Ascending aorta (tissue), 2 donors: ENCODE measurements around the gene ULK4. TPM values are rescaled to one million over a fixed set of nuclear protein-coding genes. Genes with fewer than 3 reads are reported as not detected.

Experiments used
- DNase-seq, 2 donors: peaks; one replicate each; pipeline ENCODE4 v3.0.0-alpha.2; 2019; ENCODE audit warnings: low spot score in 2 of 2
- H3K27ac ChIP-seq, 2 donors: fragments of 200-600 bp; sonication (generic); one replicate each; pipeline ENCODE4 v1.5.1; 2016 to 2017; ENCODE audit warnings: mild to moderate bottlenecking in 1 of 2
- H3K27me3 ChIP-seq: fragments of 200-600 bp; sonication (generic); one replicate; pipeline ENCODE4 v1.5.1; 2017
- H3K36me3 ChIP-seq, 2 donors: fragments of 200-600 bp; sonication (generic); one replicate each; pipeline ENCODE4 v1.5.1; 2016
- H3K4me1 ChIP-seq, 2 donors: fragments of 200-600 bp; sonication (generic); one replicate each; pipeline ENCODE4 v1.5.1; 2016 to 2017; ENCODE audit warnings: mild to moderate bottlenecking in 1 of 2
- H3K4me3 ChIP-seq, 2 donors: fragments of 200-600 bp; sonication (generic); one replicate each; pipeline ENCODE4 v1.5.1; 2016 to 2017; ENCODE audit warnings: mild to moderate bottlenecking in 1 of 2
- H3K9me3 ChIP-seq, 2 donors: fragments of 200-600 bp; sonication (generic); one replicate each; pipeline ENCODE4 v1.5.1; 2016
- intact Hi-C: fragments of 100-400 bp; cut with DNase I; formaldehyde crosslinking; loops from one replicate; pipeline ENCODE4 v1.15.1; 2023
- total RNA-seq: library from RNA; depleted of rRNA; stranded (reverse); fragments of >200 nt; gene quantifications from one replicate; pipeline ENCODE4 v1.1.0, GENCODE V29; 2016
- TF ChIP-seq, protein P1 (sequence below), 3 experiments: fragments of 200-600 bp in 2 of 3; fragments of 450-650 bp in 1 of 3; sonication (generic) in 2 of 3; IDR thresholded peaks; one replicate each; pipeline ENCODE4 v1.5.1; 2016 to 2019; ENCODE audit warnings: antibody characterized with exemption in 3 of 3, mild to moderate bottlenecking in 1 of 3, moderate library complexity in 1 of 3

The ULK4 gene
- total RNA-seq, 1 donor from 2014 or later: 4.2 TPM

GRCh38 chr3:41598402-41599126 lies 363.3 kb downstream of the ULK4 start:
- H3K36me3 ChIP-seq: no peaks in the 10 kb centered on the region
- no peaks in the 10 kb centered on the region for H3K4me1 ChIP-seq
- TF ChIP-seq, protein P1, sequence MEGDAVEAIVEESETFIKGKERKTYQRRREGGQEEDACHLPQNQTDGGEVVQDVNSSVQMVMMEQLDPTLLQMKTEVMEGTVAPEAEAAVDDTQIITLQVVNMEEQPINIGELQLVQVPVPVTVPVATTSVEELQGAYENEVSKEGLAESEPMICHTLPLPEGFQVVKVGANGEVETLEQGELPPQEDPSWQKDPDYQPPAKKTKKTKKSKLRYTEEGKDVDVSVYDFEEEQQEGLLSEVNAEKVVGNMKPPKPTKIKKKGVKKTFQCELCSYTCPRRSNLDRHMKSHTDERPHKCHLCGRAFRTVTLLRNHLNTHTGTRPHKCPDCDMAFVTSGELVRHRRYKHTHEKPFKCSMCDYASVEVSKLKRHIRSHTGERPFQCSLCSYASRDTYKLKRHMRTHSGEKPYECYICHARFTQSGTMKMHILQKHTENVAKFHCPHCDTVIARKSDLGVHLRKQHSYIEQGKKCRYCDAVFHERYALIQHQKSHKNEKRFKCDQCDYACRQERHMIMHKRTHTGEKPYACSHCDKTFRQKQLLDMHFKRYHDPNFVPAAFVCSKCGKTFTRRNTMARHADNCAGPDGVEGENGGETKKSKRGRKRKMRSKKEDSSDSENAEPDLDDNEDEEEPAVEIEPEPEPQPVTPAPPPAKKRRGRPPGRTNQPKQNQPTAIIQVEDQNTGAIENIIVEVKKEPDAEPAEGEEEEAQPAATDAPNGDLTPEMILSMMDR (IDR thresholded peaks at IDR 0.05): no peak
- DNase-seq: no peak
- no peak overlapping the region for H3K4me3 ChIP-seq
- intact Hi-C loops: no loop called here
- H3K27ac ChIP-seq: no peak overlapping the region
- H3K9me3 ChIP-seq: no peaks in the 10 kb centered on the region
- H3K27me3 ChIP-seq: no peaks in the 10 kb centered on the region

GRCh38 chr3:41593774-41594173 lies 368.1 kb downstream of the ULK4 start:
- H3K9me3 ChIP-seq: no peaks in the 10 kb centered on the region
- no peak overlapping the region for H3K4me3 ChIP-seq
- intact Hi-C loops: no loop called here
- H3K27me3 ChIP-seq: no peaks in the 10 kb centered on the region
- H3K36me3 ChIP-seq: no peaks in the 10 kb centered on the region
- no peaks in the 10 kb centered on the region for H3K4me1 ChIP-seq
- TF ChIP-seq, protein P1 (IDR thresholded peaks at IDR 0.05): no peak
- no peak for DNase-seq
- H3K27ac ChIP-seq: no peak overlapping the region

- intact Hi-C loops: no loop called here
- Histone ChIP-seq H3K4me1 (no peaks in the 10 kb centered on the region), H3K4me3 (no peak overlapping the region)
These were observed 369.0 kb downstream of the ULK4 start for GRCh38 chr3:41592753-41593510.

DNA sequence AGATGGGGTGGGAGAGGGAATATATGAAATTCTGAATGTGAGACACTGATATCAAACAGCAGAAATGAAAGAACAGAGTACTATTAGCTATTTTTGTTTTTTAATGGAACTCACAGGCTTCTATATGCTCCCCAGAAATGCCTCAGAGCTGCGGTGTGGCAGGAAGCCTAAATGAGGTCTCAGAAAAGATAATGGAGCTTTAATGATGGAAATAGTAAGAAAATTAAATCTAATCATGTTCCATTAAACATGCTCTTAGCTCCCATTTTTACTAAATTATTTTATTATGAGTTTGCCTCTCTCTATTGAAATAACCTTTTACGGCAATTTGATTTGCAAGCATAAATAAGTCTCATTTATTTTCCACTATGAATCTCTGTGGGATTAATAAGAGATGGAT lies 378.9 kb downstream of the ULK4 start:
- no peak for DNase-seq
- Histone ChIP-seq H3K27ac (no peak overlapping the region), H3K36me3 (no peaks in the 10 kb centered on the region), H3K9me3 (no peaks in the 10 kb centered on the region), H3K27me3 (no peaks in the 10 kb centered on the region), H3K4me1 (no peaks in the 10 kb centered on the region), H3K4me3 (no peak overlapping the region)
- TF ChIP-seq, protein P1 (IDR thresholded peaks at IDR 0.05): no peak
- intact Hi-C loops: no loop called here

More at GRCh38 chr3:41592753-41593510, 369.0 kb downstream of the ULK4 start:
- DNase-seq: no peak
- Histone ChIP-seq H3K9me3 (no peaks in the 10 kb centered on the region), H3K27ac (no peak overlapping the region), H3K36me3 (no peaks in the 10 kb centered on the region), H3K27me3 (no peaks in the 10 kb centered on the region)
- TF ChIP-seq, protein P1 (IDR thresholded peaks at IDR 0.05): no peak

DNA sequence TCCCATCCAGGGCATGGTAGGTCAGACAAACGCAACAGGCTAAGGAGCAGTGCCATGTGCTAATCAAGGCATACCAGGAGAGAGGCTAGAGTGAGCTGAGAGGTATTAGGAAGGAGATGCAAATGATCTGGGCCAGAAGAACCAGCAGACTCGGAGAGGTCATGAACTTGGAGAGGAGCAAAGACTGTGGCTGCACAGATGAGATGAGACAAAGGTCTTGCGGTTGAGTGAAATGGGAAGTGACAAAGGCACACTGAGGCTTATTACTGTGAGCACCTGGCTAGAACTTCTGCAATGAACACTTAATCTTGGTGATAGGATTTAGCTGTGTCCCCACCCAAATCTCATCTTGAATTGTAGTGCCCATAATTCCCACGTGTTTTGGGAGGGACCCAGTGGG lies 380.2 kb downstream of the ULK4 start:
- no peaks in the 10 kb centered on the region for H3K27me3 ChIP-seq
- H3K4me3 ChIP-seq: no peak overlapping the region
- no peak for DNase-seq
- H3K9me3 ChIP-seq: no peaks in the 10 kb centered on the region
- no peaks in the 10 kb centered on the region for H3K36me3 ChIP-seq
- intact Hi-C loops: no loop called here
- TF ChIP-seq, protein P1 (IDR thresholded peaks at IDR 0.05): no peak
- H3K4me1 ChIP-seq: no peaks in the 10 kb centered on the region
- no peak overlapping the region for H3K27ac ChIP-seq
